ENCODE results near the gene DFFB. TPM values are rescaled to one million over a fixed set of nuclear protein-coding genes. Genes with fewer than 3 reads are reported as not detected.

Gene DFFB
- total RNA-seq, 1 experiment from 2014 or later: 17.1 TPM

DNA sequence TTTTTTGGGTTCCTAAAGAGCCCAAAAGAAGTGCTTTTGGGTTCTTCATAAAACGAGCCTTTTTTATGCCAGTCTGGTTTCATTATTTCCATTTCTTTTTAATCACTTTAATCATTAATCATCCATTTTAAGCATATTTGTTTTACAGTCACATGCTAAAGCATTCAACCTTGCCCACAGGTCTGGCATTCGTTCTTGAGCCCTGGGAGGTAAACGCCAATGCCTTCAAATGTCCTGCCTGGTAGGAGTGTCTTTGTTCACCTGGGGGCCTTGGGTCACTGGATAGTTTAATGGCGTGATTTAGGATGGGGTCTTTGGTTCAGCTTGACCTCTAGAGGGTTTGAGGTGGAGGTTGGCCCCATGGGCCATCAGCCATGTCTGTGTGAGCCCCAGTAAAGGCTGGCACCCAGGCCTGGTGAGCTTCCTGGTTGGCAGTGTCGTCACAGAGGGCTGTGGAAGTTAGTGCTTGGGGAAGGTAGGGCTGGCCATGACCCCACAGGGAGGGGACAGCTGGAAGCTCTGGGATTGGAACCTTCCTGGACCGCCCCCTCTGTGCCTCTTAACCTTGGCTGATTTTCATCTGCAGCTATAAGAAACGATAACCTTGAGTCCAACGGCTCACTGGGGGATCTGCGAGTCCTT lies 22.6 kb downstream of the DFFB start:
- Histone ChIP-seq H3K79me2 (ENCODE audit: low read length) (no peaks in the 10 kb centered on the region), H3K9ac (ENCODE audit: low read length) (no peak overlapping the region), H3K4me1 (ENCODE audit: insufficient read depth, low read length) (no peaks in the 10 kb centered on the region), H3K36me3 (ENCODE audit: low read depth, low read length) (peaks cover 32% of the 10 kb centered on the region), H2AFZ (ENCODE audit: low read length) (no peak overlapping the region), H3F3A (ENCODE audit: low read length, unreplicated experiment) (no peaks in the 10 kb centered on the region), H3K4me3 (ENCODE audit: low read length) (no peak overlapping the region), H3K4me2 (ENCODE audit: low read length) (no peak overlapping the region), H4K20me1 (ENCODE audit: low read length) (no peaks in the 10 kb centered on the region), H3K9me3 (ENCODE audit: low read length) (peaks cover 7% of the 10 kb centered on the region), H3K9me2 (replicated peaks; ENCODE audit: low read length) (no peaks in the 10 kb centered on the region), H3K27me3 (ENCODE audit: low read length) (no peaks in the 10 kb centered on the region), H3K27ac (ENCODE audit: low read length) (no peak overlapping the region)
- TF ChIP-seq EZH2 (IDR thresholded peaks at IDR 0.05; ENCODE audit: low read length, unreplicated experiment) (no peak), EZH2phosphoT487 (IDR thresholded peaks at IDR 0.05; ENCODE audit: borderline replicate concordance, low read length) (no peak)
- TF ChIP-seq, protein P1, sequence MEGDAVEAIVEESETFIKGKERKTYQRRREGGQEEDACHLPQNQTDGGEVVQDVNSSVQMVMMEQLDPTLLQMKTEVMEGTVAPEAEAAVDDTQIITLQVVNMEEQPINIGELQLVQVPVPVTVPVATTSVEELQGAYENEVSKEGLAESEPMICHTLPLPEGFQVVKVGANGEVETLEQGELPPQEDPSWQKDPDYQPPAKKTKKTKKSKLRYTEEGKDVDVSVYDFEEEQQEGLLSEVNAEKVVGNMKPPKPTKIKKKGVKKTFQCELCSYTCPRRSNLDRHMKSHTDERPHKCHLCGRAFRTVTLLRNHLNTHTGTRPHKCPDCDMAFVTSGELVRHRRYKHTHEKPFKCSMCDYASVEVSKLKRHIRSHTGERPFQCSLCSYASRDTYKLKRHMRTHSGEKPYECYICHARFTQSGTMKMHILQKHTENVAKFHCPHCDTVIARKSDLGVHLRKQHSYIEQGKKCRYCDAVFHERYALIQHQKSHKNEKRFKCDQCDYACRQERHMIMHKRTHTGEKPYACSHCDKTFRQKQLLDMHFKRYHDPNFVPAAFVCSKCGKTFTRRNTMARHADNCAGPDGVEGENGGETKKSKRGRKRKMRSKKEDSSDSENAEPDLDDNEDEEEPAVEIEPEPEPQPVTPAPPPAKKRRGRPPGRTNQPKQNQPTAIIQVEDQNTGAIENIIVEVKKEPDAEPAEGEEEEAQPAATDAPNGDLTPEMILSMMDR (conservative IDR thresholded peaks at IDR 0.05; ENCODE audit: low read depth, low read length): no peak
- no peak for DNase-seq
- intact Hi-C loops (cut with micrococcal nuclease): no loop called here
- CTCF ChIA-PET: no interaction called here
- POLR2A ChIA-PET (ENCODE audit: unreplicated experiment): no interaction called here
- no peak for ATAC-seq
- BruUV-seq (replicated peaks): no TSS peak

DNA sequence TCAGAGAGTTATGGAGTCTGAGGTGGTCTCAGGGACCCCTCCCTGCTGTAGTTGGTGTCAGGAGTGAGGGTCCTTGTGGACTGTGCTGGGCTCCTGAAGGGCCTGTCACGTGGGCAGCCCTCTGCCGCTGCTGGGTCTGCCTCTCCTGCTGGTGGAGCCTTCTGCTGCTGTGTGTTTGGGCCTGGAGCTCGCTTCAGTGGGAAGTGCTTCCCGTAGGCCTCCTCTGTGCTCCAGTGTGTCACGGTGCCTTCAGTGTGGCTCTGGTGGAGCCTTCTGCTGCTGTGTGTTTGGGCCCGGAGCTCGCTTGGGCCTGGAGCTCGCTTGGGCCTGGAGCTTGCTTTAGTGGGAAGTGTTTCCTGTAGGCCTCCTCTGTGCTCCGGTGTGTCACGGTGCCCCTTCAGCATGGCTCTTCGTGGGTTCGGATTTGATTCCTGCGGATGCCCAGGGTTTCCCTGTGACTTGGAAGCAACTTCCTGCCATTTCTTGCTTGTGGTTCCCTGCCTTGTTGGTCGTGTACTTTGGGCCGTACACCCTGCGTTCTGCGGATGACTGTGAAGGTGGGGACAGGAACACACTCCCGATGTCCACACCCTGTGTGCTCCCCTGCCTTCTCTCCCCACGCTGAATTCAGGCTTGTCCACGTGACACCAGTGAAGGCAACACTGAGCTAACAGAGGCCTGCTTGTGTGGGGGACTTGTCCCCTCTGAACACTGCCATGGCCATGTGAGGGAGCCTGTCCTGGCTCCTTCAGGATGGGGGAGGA lies 23.3 kb downstream of the DFFB start:
- Histone ChIP-seq H2AFZ (ENCODE audit: low read length) (no peak overlapping the region), H3K9me2 (replicated peaks; ENCODE audit: low read length) (no peaks in the 10 kb centered on the region), H3K36me3 (ENCODE audit: low read depth, low read length) (peaks cover 33% of the 10 kb centered on the region), H3K27ac (ENCODE audit: low read length) (no peak overlapping the region), H3K4me1 (ENCODE audit: insufficient read depth, low read length) (no peaks in the 10 kb centered on the region), H3K9ac (ENCODE audit: low read length) (no peak overlapping the region), H3K4me2 (ENCODE audit: low read length) (no peak overlapping the region), H3K27me3 (ENCODE audit: low read length) (no peaks in the 10 kb centered on the region), H3K79me2 (ENCODE audit: low read length) (no peaks in the 10 kb centered on the region), H3F3A (ENCODE audit: low read length, unreplicated experiment) (no peaks in the 10 kb centered on the region), H4K20me1 (ENCODE audit: low read length) (no peaks in the 10 kb centered on the region), H3K4me3 (ENCODE audit: low read length) (no peak overlapping the region), H3K9me3 (ENCODE audit: low read length) (peaks cover 7% of the 10 kb centered on the region)
- DNase-seq (no peak), ATAC-seq (no peak)
- no TSS peak for BruUV-seq (replicated peaks)
- ChIA-PET POLR2A (ENCODE audit: unreplicated experiment) (no interaction called here), CTCF (no interaction called here)
- intact Hi-C loops (cut with micrococcal nuclease): no loop called here
- TF ChIP-seq EZH2 (IDR thresholded peaks at IDR 0.05; ENCODE audit: low read length, unreplicated experiment) (no peak), EZH2phosphoT487 (IDR thresholded peaks at IDR 0.05; ENCODE audit: borderline replicate concordance, low read length) (no peak)
- TF ChIP-seq, protein P1 (conservative IDR thresholded peaks at IDR 0.05; ENCODE audit: low read depth, low read length): no peak

DNA sequence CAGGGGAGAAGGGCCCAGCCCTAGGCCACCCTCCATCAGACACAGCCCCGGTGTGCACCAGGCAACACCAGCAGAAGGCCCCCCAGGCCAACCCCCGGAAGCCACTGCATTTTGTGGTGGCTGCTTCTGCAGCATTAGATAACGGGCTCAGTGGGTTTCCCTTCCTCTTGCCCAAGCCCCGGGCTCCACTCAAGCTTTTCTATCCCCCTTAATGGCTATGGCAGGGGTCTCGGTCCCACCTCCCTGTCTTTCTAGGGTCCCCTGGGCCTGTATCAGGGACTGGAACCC lies 23.9 kb downstream of the DFFB start:
- H3K4me3 ChIP-seq (ENCODE audit: low read length): no peak overlapping the region
- no peaks in the 10 kb centered on the region for H3K4me1 ChIP-seq (ENCODE audit: insufficient read depth, low read length)
- BruUV-seq (replicated peaks): no TSS peak
- no peak overlapping the region for H3K27ac ChIP-seq (ENCODE audit: low read length)
- H3F3A ChIP-seq (ENCODE audit: low read length, unreplicated experiment): no peaks in the 10 kb centered on the region
- ChIA-PET POLR2A (ENCODE audit: unreplicated experiment) (no interaction called here), CTCF (no interaction called here)
- H4K20me1 ChIP-seq (ENCODE audit: low read length): no peaks in the 10 kb centered on the region
- TF ChIP-seq EZH2 (IDR thresholded peaks at IDR 0.05; ENCODE audit: low read length, unreplicated experiment) (no peak), EZH2phosphoT487 (IDR thresholded peaks at IDR 0.05; ENCODE audit: borderline replicate concordance, low read length) (no peak)
- TF ChIP-seq, protein P1 (conservative IDR thresholded peaks at IDR 0.05; ENCODE audit: low read depth, low read length): no peak
- no peak overlapping the region for H2AFZ ChIP-seq (ENCODE audit: low read length)
- H3K27me3 ChIP-seq (ENCODE audit: low read length): no peaks in the 10 kb centered on the region
- peaks cover 35% of the 10 kb centered on the region for H3K36me3 ChIP-seq (ENCODE audit: low read depth, low read length)
- H3K9me3 ChIP-seq (ENCODE audit: low read length): peaks cover 7% of the 10 kb centered on the region
- H3K9ac ChIP-seq (ENCODE audit: low read length): no peak overlapping the region
- H3K79me2 ChIP-seq (ENCODE audit: low read length): no peaks in the 10 kb centered on the region
- DNase-seq: no peak
- intact Hi-C loops (cut with micrococcal nuclease): no loop called here
- no peaks in the 10 kb centered on the region for H3K9me2 ChIP-seq (replicated peaks; ENCODE audit: low read length)
- no peak overlapping the region for H3K4me2 ChIP-seq (ENCODE audit: low read length)
- no peak for ATAC-seq
